DMS 273 (cell line): ENCODE data around the gene RUVBL2.
A peak's percentile ranks its signal among the peaks of the same experiment; 100 is the strongest.

Experiments used
- DNase-seq: peaks from one replicate; lab custom pipeline; 2025; ENCODE audit not compliant: unreplicated experiment; lab: John Stamatoyannopoulos, UW

RUVBL2 gene

DNA sequence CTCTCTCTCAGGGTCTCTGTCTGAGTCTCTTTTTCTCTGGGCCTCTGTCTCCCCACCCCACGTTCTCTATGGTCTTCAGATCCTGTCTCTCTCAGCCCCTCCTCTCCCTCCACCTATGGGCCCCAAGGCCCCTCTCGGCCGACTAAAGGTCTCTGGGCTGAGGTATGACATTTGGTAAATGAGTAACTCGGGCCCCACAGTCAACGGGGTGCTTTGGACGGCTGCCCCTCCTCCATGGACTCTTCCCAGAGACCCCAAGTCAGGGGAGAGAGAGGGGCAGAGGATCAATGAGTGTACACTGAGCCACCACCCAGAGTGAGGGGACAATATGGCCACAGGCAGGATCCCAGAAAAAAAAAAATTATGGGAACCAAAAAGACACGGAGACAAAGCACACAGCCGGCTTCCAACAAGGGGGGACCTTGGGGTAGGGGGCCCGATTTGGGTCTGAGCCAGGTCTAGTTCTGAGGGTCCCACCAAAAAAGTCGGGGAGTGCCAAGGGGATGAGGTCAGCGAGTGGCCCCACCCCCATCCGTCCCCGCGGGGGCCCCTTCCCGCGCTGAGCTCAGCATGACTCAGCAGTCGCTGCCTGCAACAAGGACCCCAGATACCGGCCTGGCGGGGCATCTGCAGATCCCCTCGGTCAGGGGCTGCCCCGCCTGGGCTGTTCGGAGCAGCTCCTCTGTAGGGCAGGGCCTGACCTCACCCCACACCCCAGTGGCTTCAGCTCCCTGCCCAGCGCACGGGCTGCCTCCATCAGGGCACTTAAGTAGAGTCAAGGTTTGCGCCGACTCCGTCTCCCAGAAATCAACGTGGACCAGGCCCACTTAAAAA lies 30.1 kb upstream of the RUVBL2 start:
- DNase-seq, result peak; percentile 68

DNA sequence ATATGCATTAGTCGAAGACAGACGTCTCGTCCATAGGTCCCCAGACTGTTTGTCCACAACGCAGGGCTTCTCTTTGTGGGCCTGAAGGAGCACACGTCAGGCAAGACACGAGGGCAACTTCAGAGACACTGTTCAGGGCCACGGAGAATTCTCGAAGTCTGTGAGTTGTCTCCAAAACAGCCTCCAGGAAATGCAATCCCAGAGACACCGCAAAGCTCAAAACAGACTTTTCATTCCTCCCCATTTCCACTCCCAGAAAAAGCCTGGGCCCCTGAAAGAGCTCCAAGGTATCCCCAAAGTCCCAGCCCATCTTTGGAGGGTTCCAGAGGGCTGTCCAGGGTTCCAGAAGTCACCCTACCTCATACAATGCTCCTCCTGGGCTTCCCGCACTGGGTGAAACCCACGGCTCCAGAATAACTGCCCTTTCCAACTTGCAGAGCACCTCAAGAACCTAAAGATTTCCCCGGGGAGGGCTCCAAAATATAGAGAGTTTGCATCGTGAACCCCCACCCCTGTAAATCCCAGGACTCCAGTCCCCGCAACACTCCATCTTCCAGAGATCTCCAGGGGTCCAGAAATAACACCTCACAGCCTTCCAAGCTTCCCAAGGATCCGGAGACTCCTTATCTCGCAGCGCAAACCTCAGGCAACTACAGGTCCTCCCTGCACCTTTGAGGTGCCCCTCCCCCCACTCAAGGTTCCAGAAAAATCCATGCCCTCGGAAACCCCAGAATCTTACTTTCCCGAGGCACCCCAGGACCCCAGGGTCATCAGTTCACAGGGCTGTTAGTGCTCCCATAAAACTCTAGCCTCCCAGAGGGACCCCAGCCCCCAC lies 29.3 kb upstream of the RUVBL2 start:
- peak; percentile 61 for DNase-seq

DNA sequence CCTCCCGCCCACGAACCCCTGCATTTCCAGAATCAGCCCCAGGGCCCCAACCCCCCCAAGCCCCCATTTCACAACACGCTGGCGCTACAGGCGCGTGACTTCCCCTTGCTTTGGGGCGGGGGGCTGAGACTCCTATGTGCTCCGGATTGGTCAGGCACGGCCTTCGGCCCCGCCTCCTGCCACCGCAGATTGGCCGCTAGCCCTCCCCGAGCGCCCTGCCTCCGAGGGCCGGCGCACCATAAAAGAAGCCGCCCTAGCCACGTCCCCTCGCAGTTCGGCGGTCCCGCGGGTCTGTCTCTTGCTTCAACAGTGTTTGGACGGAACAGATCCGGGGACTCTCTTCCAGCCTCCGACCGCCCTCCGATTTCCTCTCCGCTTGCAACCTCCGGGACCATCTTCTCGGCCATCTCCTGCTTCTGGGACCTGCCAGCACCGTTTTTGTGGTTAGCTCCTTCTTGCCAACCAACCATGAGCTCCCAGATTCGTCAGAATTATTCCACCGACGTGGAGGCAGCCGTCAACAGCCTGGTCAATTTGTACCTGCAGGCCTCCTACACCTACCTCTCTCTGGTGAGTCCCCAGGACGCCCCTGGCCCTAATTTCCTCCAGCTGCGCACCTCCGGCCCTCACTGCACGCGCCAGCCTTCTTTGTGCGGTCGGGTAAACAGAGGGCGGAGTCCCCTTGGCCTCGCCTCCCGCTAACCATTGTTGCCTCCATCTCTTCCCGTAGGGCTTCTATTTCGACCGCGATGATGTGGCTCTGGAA lies 28.5 kb upstream of the RUVBL2 start, which contains the start of gene FTL:
Gene FTL, plus strand, starts transcription at position 270 of the 766 bp plus-strand sequence. Its CDS starts 199 bp downstream, at position 469.
- DNase-seq, result peak; percentile 98

DNA sequence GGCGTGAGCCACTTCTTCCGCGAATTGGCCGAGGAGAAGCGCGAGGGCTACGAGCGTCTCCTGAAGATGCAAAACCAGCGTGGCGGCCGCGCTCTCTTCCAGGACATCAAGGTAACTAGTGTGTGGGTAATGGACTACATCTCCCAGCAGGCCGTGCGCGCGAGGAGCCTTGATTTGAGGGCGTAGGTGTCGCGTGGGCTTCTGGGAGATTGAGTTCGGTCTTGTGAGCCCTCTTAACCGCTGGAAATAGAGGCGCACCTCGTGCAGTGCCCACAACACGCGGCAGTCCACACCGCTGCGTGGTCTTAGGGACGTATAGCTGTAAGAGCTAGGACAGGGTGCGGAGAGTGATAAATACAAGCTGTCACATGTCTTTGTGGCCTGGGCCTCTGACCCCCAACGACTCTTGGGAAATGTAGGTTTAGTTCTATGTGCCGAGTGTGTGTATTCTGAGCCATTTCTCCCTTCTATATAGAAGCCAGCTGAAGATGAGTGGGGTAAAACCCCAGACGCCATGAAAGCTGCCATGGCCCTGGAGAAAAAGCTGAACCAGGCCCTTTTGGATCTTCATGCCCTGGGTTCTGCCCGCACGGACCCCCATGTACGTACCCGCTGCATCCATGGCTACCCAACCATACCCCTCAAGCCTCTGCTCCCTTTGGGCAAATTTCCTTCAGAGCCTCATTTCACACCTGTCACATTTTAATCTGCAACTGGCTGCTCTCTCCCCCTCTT lies 27.7 kb upstream of the RUVBL2 start:
- peak; percentile 94 for DNase-seq

DNA sequence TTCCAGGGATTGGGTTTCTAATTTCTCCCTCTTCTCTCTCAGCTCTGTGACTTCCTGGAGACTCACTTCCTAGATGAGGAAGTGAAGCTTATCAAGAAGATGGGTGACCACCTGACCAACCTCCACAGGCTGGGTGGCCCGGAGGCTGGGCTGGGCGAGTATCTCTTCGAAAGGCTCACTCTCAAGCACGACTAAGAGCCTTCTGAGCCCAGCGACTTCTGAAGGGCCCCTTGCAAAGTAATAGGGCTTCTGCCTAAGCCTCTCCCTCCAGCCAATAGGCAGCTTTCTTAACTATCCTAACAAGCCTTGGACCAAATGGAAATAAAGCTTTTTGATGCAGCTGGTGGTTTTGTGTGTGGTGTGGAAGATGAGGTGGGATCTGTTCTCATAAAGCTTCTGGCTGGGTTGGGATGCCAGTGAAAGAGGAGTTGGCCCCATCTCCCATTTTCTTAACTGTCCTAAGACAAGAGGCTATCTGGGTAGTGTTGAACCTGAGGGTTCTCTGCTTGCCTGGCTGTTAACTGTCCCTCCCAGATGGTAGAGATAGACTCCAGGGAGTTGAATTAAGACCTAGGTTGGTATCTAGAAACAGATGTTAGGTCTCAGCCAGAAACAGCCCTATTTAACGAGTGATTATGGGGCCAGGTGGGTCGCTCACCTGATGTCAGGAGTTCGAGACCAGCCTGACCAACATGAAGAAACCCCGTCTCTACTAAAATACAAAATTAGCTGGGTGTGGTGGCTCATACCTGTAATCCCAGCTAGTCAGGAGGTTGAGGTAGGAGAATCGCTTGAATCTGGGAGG lies 26.9 kb upstream of the RUVBL2 start:
- DNase-seq, result peak; percentile 63

DNA sequence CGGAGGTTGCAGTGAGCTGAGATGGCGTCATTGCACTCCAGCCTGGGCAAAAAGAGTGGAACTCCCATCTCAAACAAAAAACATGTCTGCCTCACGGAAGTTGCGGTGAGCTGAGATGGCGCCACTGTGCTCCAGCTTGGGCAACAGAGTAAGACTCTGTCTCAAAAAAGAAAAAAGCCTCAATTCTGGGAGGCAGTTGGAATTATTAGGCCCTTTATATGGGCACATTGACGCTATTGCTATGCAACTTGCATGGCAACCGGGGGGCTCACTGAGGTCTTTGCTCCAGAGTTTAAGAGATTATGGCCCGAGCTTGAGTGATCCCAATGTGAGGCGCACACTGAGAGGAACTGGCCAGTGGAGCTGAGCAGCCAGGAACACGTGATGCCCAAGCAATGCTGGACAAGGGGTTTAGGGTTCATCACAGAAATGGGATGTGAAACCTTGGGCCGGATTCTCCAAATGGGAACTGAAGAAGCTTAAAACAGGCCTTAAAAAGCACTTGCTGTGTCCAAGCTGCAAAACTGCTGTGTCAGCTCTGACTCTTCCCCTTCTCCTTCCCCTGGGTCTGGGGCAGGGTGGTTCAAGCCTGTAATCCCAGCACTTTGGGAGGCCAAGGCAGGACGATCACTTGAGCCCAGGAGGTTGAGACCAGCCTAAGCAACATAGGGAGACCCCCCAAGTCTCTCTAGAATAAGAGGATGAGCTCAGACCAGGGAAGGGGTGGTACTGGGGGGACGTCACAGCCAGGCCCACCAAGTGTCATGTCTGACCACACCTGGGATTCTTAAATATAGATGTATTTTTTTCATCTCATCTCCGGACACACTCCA lies 26.1 kb upstream of the RUVBL2 start:
- peak; percentile 49 for DNase-seq

DNA sequence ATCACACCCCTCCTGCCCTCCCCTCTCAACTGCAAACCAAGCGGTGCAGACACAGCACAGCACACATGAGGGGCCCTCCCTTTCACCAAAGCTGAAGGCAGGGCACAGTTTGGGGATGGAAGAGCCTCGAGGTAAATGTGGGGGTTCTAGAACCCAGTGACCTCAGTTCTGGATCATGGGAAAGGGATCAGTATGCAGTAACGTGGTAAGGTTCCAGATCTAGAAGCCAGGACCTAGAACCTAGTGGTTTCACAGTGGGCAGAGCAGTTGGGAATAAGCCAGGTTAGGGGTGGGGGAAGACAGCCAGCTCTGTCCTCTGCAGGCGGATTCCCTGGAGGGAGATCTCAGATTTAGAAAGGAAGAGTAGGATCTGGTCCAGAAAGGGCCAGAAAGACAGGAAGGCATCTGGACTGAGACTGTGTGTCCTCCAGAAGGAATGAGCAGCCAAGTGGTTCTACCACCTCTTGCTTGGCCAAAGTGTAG lies 25.5 kb upstream of the RUVBL2 start:
- peak; percentile 58 for DNase-seq

DNA sequence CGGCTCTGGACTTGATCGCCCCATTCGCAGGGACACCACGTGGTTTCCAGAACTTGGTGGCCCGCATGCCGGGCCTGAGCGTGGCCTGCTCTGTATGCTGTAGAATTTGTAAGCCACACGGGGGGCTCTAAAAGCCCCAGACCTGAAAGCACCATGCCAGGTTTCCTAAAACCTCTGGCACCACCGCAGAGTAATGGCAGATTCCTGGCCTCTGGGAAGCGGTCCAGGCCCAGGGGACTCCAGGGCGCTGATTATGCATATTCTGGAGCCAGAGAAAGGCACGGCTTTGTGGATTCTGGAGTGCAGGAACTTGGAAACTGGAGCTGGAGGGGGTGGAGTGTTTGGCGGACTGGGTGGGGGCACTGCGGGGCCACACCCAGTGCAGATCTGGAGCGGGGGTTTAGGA lies 24.9 kb upstream of the RUVBL2 start:
- peak; percentile 64 for DNase-seq

DNA sequence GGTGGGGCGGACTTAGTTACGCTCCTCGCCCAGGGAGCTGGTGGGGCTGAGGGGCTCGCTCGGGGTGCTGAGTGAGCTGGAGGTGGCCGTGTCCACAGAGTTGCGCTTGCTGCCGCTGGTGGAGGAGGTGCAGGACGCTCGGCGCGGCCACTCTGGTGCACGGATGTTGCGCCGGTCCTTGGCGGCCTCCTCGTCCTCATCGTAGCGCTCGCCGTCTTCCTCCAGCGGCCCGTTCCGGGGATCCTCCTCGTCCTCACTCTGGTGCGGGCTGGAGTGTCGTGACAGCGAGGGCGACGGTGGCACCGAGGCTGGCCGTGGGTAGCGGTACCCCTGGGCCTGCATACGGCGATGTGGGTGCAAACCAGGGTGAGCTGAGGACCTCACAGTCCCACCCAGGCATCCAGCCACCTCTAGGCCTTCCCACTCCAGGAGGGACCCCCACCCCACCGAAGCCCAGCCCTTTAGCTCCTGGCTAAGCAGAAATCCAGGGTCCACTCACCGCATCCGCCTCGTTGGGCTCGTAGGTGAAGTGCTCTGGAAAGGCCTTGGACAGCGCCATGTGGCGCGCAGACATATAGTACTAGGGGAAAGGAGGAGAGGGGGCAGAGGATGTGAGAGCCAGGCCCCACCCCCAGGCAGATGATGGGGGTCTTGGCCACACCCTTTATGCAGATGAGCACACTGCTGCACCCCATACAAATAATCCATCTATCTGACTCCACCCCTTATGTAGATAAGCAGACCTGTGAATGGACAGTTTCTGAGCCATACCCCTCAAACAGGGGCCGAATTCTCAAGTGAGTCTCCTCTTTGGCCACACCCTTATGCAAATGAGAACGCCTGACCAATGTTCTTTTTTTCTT lies 24.2 kb upstream of the RUVBL2 start:
- DNase-seq, result peak; percentile 50

DNA sequence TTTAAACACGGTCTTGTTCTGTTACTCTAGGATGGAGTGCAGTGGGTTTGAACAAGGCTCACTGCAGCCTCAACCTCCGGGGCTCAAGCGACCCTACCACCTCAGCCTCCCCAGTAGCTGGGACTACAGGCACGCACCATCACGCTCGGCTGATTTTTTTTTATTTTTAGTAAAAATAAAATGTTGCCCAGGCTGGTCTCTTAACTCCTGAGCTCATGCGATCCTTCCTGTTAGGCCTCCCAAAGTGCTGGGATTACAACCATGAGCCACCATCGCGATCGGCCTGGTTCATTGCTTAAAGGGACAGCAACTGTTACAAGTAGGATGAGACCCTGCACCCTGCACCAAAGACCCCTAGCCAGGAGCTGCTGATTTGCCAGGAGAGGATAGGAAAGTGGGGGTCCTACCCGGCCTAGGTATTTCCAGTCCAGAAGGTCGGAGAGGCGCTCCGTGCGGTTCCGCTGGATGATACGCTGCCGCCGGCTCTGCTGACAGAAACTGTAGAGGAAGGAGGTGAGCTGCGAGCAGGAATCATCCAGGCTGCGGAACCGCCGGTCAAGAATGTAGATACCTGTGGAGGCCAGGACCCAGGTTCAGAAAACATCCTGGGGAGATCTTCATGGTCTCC lies 23.4 kb upstream of the RUVBL2 start:
- DNase-seq, result no peak

DNA sequence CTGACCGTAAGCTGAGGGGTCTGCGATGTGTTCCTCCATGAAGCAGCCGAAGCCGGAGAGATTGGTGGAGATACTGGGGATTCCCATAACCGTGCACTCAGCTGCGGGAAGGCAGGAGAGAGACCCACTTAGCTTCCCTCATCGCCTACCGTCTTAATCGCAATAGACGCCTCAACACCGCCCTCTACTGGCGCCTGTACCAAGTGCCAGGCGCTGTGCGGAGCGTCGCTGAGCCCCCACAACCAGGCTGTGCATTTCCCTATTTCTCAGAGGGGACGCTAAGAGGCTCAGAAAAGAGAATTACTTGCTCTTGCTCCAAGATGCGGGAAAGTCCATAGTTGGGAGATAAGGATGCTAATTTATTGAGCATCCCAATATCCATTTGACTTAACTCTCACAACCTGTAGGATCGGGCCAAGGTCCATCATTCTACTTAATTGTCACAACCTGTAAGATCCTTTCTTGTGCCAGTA lies 22.7 kb upstream of the RUVBL2 start:
- peak; percentile 82 for DNase-seq

DNA sequence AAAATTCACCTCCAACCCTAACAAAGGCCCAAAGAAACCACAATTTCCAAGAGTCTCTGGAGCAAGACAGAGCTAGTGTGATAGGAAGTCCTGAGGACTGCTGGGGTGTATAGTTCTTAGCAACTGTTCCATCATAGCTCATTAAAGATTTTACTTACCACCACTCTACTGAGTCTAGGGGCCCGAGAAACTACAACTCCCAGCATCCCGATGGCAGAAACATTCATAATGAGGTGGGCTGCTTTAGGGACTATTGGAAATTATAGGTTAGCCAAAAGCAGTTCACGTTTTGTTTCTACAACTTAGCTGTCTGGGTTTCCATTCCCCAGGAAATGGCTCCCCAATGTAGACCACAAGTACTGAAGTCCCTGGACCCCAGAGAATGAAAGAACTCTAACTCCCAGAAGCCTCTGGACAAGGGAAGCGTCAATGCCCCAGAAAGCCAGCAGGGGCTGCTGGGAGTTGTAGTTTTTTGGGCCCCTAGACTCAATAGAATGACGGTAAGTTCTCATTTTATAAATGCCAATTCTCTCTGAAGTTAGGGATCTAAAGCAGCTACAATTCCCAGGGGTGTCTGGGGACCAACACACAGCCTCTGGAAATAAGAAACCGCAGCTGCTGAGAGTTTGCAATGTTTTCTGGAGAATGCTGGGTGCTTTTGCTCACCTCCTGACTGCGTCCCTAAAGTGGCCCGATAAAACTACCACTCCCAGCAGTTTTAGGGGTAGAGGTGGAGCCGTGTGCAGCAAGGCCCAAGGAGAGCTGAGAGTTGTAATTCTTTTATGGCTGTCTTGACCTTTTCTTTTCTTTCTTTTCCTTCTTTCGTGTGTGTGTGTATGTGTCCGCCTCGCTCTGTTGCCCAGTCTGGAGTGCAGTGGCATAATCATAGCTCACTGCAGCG lies 17.5 kb upstream of the RUVBL2 start:
- DNase-seq, result peak; percentile 65

DNA sequence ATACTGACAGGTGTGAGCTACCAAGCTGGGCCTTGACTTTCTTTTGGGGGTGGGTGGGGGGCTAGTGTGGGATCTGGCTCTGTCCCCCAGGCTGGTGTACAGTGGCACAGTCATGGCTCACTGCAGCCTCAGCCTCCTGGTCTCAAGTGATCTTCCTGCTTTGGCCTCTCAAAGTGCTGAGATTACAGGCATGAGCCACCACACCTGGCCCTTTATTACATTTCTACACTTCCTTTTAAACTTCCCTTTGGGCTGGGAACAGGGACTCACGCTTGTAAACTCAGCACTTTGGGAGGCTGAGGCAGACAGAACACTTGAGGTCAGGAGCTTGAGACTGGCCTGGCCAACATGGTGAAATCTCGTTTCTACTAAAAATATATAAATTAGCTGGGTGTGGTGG lies 16.6 kb upstream of the RUVBL2 start:
- DNase-seq, result no peak

DNA sequence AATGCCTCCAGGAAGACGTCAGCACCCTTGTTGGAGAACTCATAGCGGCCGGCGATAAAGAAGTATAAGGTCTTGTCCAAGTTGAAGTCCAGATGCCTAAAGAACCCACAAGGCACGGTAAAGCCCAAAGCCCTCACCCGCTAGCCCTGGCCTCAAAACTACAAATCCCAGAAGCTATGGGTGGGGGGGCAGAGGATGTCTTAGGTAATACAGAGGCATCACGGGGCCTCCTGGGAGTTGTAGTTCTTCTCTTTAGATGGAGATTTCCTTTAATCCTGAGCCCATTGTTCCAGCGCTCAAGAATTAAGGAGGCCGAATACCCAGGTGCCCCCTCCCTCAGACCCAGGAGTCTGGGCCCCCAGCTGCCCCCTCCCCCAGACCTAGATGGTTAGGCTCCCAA lies 11.4 kb upstream of the RUVBL2 start:
- DNase-seq, result peak; percentile 43

DNA sequence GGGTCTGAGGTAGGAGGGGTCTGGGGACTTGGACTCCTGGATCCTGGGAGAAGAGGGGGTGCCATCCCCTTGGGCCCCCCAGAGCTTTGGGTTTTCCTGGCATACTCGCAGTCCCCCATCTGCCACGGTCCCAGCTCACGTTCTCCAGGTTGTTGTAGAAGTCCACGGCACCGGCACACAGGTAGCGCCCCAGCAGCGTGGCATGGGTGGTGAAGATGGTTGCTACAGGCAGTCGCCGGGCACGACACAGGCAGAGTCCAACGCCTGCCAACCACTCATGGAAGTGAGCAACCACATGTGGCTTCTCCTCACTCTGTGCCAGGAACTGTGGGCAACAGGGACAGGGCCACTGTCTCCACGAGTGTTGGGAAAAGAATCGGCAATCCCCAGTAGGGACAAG lies 8.0 kb upstream of the RUVBL2 start:
- no peak for DNase-seq

DNA sequence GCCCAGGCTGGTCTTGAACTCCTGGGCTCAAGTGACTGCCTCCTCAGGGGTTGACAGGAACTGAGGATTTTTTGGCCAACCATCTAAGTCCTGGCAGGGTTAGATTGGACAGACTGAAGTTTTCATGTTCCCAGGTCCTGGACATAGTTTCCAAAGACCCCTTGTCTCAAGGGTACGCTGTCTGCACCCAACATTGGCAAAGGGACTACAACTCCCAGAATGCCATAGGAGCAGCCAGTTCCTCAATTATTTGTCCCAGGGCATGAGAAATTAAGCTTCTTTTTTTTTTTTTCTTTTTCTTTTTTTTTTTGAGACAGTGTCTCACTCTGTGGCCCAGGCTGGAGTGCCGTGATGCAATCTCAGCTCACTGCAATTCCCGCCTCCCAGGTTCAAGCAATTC lies 7.5 kb upstream of the RUVBL2 start:
- DNase-seq, result no peak
